GM21390 (cell line): ENCODE data around the gene HLA-DOB.

Experiments
- ATAC-seq: cut with Tn5 transposase; IDR thresholded peaks from one replicate; pipeline ENCODE4 v1.9.1; 2021; ENCODE audit not compliant: unreplicated experiment

The HLA-DOB gene

GRCh38 chr6:32816746-32817204, at the start of gene HLA-DOB:
TSS of gene HLA-DOB (minus strand) at chr6:32817002. CDS start at chr6:32816951, 51 bp downstream.
- ATAC-seq, result no peak

- ATAC-seq, result no peak
Observed at GRCh38 chr6:32865724-32866443, 49.1 kb upstream of the HLA-DOB start.

- ATAC-seq, result no peak
Observed at GRCh38 chr6:32862725-32863124, 45.9 kb upstream of the HLA-DOB start.

- no peak for ATAC-seq
Observed at GRCh38 chr6:32860674-32861073, 43.9 kb upstream of the HLA-DOB start.

- ATAC-seq, result no peak
Observed at GRCh38 chr6:32858194-32858593, 41.4 kb upstream of the HLA-DOB start.

GRCh38 chr6:32857156-32857891, 40.5 kb upstream of the HLA-DOB start:
- ATAC-seq, result no peak

- ATAC-seq, result no peak
Observed at GRCh38 chr6:32855467-32856174, 38.8 kb upstream of the HLA-DOB start.

- ATAC-seq, result no peak
Observed at GRCh38 chr6:32854376-32855178, 37.8 kb upstream of the HLA-DOB start.

GRCh38 chr6:32853541-32854375, 37.0 kb upstream of the HLA-DOB start, which contains the start of the genes PSMB9 and TAP1:
TSS of gene PSMB9 (plus strand) at chr6:32854192. CDS start at chr6:32854230, 38 bp downstream.
TSS of gene TAP1 (minus strand) at chr6:32853704. CDS start at chr6:32853636, 68 bp downstream.
- peak; percentile 70 for ATAC-seq

- peak; percentile 22 for ATAC-seq
Observed at GRCh38 chr6:32852844-32853540, 36.2 kb upstream of the HLA-DOB start.

GRCh38 chr6:32852018-32852843, 35.4 kb upstream of the HLA-DOB start:
- no peak for ATAC-seq

- no peak for ATAC-seq
Observed at GRCh38 chr6:32851025-32851424, 34.2 kb upstream of the HLA-DOB start.

GRCh38 chr6:32849126-32849525, 32.3 kb upstream of the HLA-DOB start:
- ATAC-seq, result no peak

GRCh38 chr6:32847795-32848194, 31.0 kb upstream of the HLA-DOB start:
- no peak for ATAC-seq

GRCh38 chr6:32847004-32847403, 30.2 kb upstream of the HLA-DOB start:
- ATAC-seq, result no peak

GRCh38 chr6:32845384-32845884, 28.6 kb upstream of the HLA-DOB start:
- ATAC-seq, result no peak

- ATAC-seq, result no peak
Observed at GRCh38 chr6:32844839-32845383, 28.1 kb upstream of the HLA-DOB start.
